Dermis microvascular lymphatic vessel endothelial cell (primary cell): Measurements from ENCODE around the gene UGT2B7. TPM values are rescaled to one million over a fixed set of nuclear protein-coding genes. Genes with fewer than 3 reads are reported as not detected.
A peak's percentile ranks its signal among the peaks of the same experiment; 100 is the strongest.
"Not testable (repeated sequence)": the region's sequence is repeated elsewhere in the genome, so short reads cannot be mapped to it uniquely, and the experiment has no call there.

Experiments
- DNase-seq, 2 donors: peaks; one replicate each; pipeline versions ENCODE4 v3.0.0 to v3.0.0-alpha.2; 2010; ENCODE audit warnings: low read depth in 2 of 2
- total RNA-seq: library from RNA; depleted of rRNA; stranded (reverse); fragments of >200 nt; gene quantifications from 2 replicates; pipeline ENCODE4 v1.2.1, GENCODE V29; 2014

Gene UGT2B7
- total RNA-seq, result not detected in 2 replicates

GRCh38 chr4:69096111-69096656 is at the start of gene UGT2B7:
UGT2B7 (plus strand) TSS chr4:69096474; CDS start chr4:69096521, 47 bp downstream.
- DNase-seq, result no peak

DNA sequence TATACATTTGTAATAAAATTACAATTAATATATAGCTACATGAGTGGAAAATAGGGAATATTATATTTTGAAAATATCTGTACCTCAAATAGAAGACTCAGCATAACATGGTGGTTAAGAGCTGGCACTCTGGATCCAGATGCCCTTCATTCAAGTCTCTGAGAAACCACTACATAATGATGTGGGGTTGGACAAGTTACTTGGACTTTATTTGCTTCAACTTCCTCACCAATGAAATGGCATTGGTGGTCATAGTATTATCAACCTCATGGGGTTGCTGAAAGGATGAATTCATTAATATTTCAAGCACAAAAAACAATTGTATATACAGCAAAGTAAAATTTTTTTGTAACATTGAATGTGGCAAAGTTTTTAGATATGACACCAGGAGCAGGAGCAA is 46.4 kb upstream of the UGT2B7 start:
- no peak for DNase-seq

DNA sequence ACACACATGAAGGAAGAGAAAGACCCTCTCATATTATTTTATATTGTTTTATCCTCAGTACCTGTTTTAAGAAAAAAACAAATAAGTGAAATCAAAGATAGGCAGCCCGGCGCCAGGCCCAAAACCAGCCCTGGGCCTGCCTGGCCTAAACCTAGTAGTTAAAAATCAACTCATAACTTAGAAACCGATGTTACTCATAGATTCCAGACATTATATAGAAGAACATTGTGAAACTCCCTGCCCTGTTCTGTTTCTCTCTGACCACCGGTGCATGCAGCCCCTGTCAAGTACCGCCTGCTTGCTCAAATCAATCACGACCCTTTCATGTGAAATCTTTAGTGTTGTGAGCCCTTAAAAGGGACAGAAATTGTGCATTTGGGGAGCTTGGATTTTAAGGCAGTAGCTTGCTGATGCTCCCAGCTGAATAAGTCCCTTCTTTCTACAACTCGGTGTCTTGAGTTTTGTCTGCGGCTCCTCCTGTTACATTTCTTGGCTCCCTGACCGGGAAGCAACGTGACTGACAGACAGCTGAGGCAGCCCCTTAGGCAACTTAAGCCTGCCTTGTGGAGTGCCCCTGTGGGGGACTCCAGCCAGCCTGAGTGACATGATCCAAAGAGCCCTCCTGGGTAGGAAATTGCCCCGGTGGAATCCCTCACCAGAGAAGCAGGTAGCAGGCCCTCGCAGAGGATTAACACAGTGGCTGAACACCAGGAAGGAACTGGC is 45.3 kb upstream of the UGT2B7 start:
- not testable (repeated sequence) for DNase-seq

DNA sequence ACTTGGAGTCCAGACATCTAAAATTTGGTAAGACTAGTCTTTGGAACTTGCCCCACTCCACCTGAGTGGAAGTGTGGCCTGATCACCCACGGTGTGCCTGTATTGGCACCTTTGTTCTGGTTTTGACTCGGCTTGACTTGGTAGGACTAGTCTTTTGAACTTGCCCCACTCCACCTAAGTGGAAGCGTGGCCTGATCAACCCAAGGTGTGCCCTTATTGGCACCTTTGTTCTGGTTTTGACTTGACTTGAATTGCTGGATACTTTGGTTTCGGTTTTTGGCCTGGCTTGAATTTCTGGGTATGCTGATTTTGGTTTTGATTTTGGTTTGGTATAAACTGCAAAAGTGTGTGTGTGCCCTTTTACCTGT is 44.7 kb upstream of the UGT2B7 start:
- no peak for DNase-seq

DNA sequence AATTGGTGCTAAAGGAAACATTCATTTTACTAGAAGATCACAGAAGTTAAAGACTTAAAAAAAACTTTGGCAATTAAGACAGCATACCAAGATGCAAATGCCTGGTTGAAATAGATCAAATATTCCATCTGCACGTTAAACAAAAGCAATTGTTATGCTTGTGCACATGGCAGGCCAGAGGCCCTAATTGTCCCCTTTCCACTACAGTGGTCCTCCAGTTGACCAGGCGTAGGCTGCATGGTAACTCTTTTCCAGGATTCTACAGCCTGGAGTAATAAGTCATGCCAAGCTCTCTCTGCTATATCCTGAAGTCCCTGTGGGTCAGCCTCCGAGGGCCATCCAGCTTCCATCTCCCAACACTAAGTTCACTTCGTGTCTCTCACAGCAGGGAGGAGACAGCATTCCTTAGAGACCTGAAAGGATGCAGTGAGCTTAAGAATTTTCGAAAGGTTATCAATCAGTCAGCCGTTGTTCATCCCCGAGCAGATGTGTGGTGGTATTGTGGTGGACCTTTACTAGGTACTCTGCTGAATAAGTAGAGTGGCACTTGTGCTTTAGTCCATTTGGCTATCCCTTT is 42.9 kb upstream of the UGT2B7 start:
- not testable (repeated sequence) for DNase-seq

GRCh38 chr4:69054033-69054432 is 42.2 kb upstream of the UGT2B7 start:
- not testable (repeated sequence) for DNase-seq

GRCh38 chr4:69054578-69055200 is 41.6 kb upstream of the UGT2B7 start:
- DNase-seq, result peak; percentile 2 to 18

GRCh38 chr4:69056150-69056549 is 40.1 kb upstream of the UGT2B7 start:
- DNase-seq, result no peak

DNA sequence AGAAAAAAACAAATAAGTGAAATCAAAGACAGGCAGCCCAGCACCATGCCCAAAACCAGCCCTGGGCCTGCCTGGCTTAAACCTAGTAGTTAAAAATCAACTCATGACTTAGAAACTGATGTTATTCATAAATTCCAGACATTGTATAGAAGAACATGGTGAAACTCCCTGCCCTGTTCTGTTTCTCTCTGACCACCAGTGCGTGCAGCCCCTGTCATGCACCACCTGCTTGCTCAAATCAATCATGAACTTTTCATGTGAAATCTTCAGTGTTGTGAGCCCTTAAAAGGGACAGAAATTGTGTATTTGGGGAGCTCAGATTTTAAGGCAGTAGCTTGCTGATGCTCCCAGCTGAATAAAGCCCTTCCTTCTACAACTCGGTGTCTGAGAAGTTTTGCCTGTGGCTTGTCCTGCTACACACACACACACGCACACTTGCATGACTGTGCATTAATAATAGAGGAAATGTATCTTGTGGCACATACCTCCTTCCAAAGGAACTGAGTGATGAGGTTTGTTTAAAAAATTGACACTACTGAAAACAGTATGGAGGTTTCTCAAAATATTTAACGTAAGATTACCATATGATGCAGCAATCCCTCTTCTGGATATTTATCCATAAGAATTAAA is 39.2 kb upstream of the UGT2B7 start:
- DNase-seq, result no peak

GRCh38 chr4:69057620-69058409 is 38.5 kb upstream of the UGT2B7 start:
- DNase-seq, result no peak

DNA sequence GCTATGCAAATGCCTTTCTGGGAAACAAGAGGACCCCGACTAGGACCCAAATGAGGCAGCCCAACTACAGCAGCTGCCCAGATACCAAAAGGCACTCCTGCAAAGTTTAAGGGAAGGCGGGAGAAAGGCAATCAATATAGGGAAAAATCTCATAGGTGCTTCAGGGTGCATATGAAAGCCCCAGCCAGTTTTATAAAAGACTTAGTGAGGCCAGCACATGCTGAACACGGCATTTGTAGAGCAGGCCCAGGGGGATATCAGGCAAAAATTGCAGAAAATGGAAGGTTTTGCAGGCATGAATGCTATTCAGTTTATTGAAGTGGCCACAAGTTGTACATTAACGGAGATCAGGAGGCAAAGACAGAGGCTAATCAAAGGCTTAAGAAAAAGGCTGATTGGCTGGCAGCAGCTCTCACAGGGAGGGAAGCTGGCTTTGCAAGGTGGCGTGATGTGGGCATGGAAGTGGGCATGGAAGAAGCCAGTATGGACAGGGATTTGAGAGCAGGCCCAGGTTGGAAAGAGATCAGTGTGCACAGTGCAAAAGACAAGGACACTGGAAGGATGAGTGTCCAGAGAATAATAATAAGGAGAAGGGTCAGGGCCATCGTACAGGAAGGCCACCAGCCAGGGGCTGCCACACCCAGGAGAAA is 37.7 kb upstream of the UGT2B7 start:
- no peak for DNase-seq

DNA sequence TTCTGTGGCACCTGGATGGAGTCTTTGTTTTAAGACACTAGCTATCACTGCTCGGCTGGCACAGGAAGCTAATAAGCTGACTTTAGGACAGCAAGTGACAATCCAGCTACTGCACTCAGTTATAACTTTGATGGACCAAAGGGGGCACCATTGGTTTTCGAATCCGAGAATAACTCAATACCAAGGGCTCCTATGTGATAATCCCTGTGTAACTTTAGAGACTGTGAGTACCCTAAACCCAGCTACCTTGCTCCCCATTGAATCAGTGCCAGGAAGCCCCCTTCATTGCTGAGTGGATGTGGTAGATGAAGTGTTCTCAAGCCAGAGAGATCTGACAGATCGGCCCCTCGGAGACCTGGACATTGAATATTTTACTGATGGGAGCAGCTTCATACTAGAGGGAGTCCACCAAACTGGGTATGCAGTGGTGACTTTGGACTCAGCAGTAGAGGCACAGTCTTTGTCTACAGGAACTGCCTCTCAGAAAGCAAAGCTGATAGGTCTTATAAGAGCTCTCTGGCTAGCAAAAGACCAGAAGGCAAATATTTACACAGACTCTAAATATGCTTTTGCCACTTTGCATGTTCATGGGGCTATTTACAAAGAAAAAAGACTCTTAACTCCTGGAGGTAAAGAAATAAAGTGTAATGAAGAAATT is 35.5 kb upstream of the UGT2B7 start:
- no peak for DNase-seq

GRCh38 chr4:69064391-69064790 is 31.9 kb upstream of the UGT2B7 start:
- no peak for DNase-seq

DNA sequence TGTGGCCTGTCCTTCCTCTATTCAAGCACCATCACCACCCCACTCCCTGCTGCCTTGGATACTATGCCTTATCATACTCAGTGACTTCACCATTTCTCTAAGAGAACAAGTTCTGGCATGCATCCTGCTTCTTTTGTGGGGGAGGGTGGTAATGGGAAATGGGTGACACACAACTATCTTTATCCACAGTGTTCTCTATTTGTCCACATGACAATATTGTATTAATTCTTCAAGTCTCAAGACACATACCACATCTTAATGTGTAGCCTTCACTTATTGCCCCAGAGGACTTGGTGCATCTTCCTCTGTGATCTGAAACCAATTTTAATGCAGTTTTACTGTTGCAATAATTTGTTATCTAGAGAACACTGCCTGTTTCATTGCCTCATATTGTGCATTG is 29.3 kb upstream of the UGT2B7 start:
- no peak for DNase-seq

GRCh38 chr4:69069085-69069484 is 27.2 kb upstream of the UGT2B7 start:
- DNase-seq, result no peak

DNA sequence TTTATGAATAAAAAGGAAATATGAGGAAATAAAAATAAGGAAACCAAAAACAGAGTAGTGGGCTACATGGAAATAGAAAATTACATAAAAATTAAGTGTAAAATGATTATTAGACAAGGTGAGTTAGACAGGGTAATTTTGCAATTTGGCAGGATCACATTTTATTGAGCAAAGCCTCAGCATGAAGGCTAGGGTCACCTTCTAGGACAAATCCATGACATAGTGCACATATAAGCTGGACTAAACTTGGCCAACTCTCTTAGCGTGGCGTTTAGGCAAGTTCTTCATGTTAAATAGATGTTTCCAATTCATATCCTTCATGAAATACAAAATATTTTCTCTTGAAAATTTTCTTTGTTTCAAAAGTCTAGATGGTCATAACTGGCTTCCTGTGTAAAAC is 25.7 kb upstream of the UGT2B7 start:
- no peak for DNase-seq

- no peak for DNase-seq
Measured at GRCh38 chr4:69071286-69071685, 25.0 kb upstream of the UGT2B7 start.

DNA sequence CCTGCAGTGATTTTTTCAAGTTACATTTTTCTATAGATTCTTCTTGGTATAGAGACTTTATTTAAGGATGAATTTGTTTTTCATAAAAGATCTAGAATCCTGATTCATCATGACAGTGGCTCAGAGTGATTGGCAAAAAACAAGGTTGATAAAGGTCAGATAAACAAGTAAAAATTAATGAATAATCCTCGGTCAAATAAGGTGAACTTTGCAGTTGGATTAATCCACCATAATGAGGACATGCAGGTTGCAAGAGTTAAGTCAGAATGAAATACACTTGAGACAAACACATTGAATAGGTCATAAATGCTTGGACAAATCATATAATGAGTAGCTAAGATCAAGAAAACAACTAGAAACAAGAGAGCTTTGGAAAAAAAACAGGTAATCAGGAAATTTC is 22.9 kb upstream of the UGT2B7 start:
- DNase-seq, result no peak

GRCh38 chr4:69075061-69075792 is 21.0 kb upstream of the UGT2B7 start:
- no peak for DNase-seq

DNA sequence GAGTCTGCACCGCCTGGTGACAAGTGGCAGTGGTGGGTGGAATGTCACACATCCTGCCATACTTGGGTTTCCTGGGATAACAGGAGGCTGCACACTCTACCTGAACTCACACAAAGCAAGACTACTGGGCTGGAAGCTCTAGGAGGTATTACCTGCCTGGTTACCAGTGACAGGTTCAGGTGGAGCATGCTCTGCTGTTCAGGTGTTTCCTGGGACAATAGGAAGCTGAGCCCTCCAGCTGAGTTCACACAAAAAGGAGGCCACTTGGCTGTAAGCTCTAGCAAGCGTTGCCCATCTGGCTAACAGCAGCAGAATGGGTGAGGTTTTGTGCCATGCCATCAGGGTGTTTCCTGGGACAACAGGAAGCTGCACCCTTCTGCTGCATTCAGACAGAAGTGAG is 17.4 kb upstream of the UGT2B7 start:
- no peak for DNase-seq
